Aorta (tissue), 5 donors: ENCODE data around the gene P2RX2. TPM values are rescaled to one million over a fixed set of nuclear protein-coding genes. Genes with fewer than 3 reads are reported as not detected.
"Not testable (repeated sequence)": the region's sequence is repeated elsewhere in the genome, so short reads cannot be mapped to it uniquely, and the experiment has no call there.

Source experiments
- ATAC-seq: fragments of 200-7000 bp; cut with Tn5 transposase; one replicate; pipeline ENCODE4 v1.9.1; 2022; ENCODE audit warnings: moderate library complexity; ENCODE audit not compliant: low FRiP score
- DNase-seq, 2 donors: peaks; one replicate each; pipeline ENCODE4 v3.0.0-alpha.2; 2020
- H3K27ac ChIP-seq, 2 donors: one replicate each; pipeline ENCODE4 v1.5.1; 2013; ENCODE audit warnings: low read length in 2 of 2, mild to moderate bottlenecking in 2 of 2, moderate library complexity in 2 of 2, control low read depth in 1 of 2, inconsistent platforms in 1 of 2, low read depth in 1 of 2
- H3K27me3 ChIP-seq, 2 donors: one replicate each; pipeline ENCODE4 v1.6.1; 2013; ENCODE audit warnings: control low read depth in 1 of 2, low read length in 1 of 2, mild to moderate bottlenecking in 1 of 2, moderate library complexity in 1 of 2; ENCODE audit not compliant: insufficient read depth in 2 of 2, control insufficient read depth in 1 of 2
- H3K36me3 ChIP-seq, 2 donors: one replicate each; pipeline ENCODE4 v1.6.1; 2013; ENCODE audit warnings: control low read depth in 1 of 2, low read length in 1 of 2, mild to moderate bottlenecking in 1 of 2; ENCODE audit not compliant: insufficient read depth in 2 of 2, control insufficient read depth in 1 of 2
- H3K4me1 ChIP-seq, 2 donors: one replicate each; pipeline ENCODE4 v1.6.1; 2013; ENCODE audit warnings: low read length in 2 of 2, control low read depth in 1 of 2, mild to moderate bottlenecking in 1 of 2, moderate library complexity in 1 of 2; ENCODE audit not compliant: insufficient read depth in 2 of 2, control insufficient read depth in 1 of 2
- H3K4me3 ChIP-seq, 2 donors: one replicate each; pipeline ENCODE4 v1.5.1; 2013; ENCODE audit warnings: low read length in 2 of 2, control low read depth in 1 of 2, mild to moderate bottlenecking in 1 of 2
- H3K9me3 ChIP-seq: one replicate; pipeline ENCODE4 v1.6.1; 2013; ENCODE audit warnings: mild to moderate bottlenecking, low read length; ENCODE audit not compliant: control insufficient read depth
- WGBS, 2 donors: extraction: QIAGEN DNeasy Blood & Tissue Kit; methylation state at CpG; one replicate each; pipeline ENCODE4 v1.1.7; 2013; 5-methylcytosine and 5-hydroxymethylcytosine counted together
- intact Hi-C, 2 donors: fragments of 100-400 bp; cut with DNase I; formaldehyde crosslinking; loops; one replicate each; pipeline versions ENCODE4 v1.14.2 to v1.15.0; 2022
- polyA plus RNA-seq, 2 donors: library from polyadenylated mRNA; stranded (reverse); fragments of 200-250 nt; gene quantifications; one replicate each; pipeline ENCODE4 v1.2.3, GENCODE V29; 2013
- total RNA-seq, 2 donors: library from RNA; stranded (reverse); fragmentation: NEBNext Ultra II Directional; extraction: Animal tissue kit (Norgen Biotek cat#: 25700); gene quantifications; one replicate each; pipeline ENCODE4 v1.2.1, GENCODE V29; 2021
- donor health status: healthy with polysubstance abuse.
- donor health status: Bipolar disorder and iron deficiency.
- donor health status: DM: no; HTN: no; CAD: no.
- donor health status: DM: no; HTN: no; CAD: no.
- donor health status: DM: yes; HTN: yes; CAD: no.

Gene P2RX2
- total and polyA plus RNA-seq, 4 donors: 0.27 TPM; not detected in 3

- WGBS, 2 donors: 60 to 77% methylated on average over 18 of the region's 18 CpGs
- Histone ChIP-seq H3K27ac (no peak overlapping the region), H3K27me3 (no peaks in the 10 kb centered on the region), H3K4me1 (no peaks in the 10 kb centered on the region), H3K4me3 (no peak overlapping the region), H3K36me3 (no peaks in the 10 kb centered on the region), H3K9me3 (no peaks in the 10 kb centered on the region)
- no peak for ATAC-seq
- no peak for DNase-seq
- intact Hi-C loops: loop anchor here in 1 of 2 donors (10.0 kb wide), 1 partner anchor 101 kb away; the partner anchor contains the start of gene FBRSL1
Observed at GRCh38 chr12:132596016-132596415, 22.6 kb upstream of the P2RX2 start.

DNA sequence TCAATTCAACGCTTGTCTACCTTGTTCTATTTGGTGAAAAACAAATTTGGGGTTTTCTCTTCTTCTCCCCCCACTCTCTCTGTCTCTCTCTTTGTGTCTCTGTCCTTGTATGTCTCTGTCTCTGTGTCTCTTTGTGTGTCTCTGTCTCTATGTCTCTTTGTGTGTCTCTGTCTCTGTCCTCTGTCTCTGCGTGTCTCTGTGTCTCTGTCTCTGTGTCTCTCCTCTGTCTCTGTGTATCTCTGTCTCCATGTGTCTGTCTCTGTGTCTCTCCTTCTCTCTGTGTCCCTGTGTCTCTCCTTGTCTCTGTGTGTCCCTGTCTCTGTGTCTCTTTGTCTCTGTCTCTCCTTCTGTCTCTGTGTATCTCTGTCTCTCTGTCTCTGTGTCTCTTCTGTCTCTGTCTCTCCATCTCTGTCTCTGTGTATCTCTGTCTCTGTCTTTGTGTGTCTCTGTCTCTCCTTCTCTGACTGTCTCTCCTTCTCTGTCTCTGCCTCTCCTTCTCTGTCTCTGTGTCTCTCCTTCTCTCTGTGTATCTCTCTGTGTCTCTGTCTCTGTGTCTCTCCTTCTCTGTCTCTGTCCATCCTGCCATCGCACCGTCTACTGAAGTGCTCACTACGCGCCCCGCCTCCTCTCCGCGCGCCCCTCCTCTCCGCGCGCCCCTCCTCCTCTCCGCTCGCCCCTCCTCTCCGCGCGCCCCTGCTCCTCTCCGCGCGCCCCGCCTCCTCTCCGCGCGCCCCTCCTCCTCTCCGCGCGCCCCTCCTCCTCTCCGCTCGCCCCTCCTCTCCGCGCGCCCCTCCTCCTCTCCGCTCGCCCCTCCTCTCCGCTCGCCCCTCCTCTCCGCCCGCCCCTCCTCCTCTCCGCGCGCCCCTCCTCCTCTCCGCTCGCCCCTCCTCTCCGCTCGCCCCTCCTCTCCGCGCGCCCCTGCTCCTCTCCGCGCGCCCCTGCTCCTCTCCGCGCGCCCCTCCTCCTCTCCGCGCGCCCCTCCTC is 21.0 kb upstream of the P2RX2 start:
- Histone ChIP-seq H3K27ac (no peak overlapping the region), H3K4me3 (peak overlapping the region in 1 of 2 donors; percentile 29), H3K9me3 (no peaks in the 10 kb centered on the region), H3K4me1 (no peaks in the 10 kb centered on the region), H3K27me3 (no peaks in the 10 kb centered on the region), H3K36me3 (no peaks in the 10 kb centered on the region)
- intact Hi-C loops: loop anchor here in 1 of 2 donors (10.0 kb wide), 1 partner anchor 103 kb away; the partner anchor contains the start of gene FBRSL1
- DNase-seq (no peak), ATAC-seq (no peak)
- 4 to 10% methylated on average over 12 to 58 of the region's 58 CpGs for WGBS, 2 donors

DNA sequence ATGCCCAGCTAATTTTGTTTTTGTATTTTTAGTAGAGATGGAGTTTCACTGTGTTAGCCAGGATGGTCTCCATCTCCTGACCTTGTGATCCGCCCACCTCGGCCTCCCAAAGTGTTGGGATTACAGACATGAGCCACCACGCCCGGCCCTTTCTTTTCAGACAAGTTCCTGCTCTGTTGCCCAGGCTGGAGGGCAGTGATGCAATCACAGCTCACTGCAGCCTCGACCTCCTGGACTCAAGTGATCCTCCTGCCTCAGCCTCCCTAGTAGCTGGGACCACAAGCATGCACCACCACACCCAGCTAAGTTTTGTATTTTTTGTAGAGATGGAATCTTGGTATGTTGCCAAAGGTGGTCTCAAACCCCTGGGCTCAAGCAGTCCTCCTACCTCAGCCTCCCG is 19.1 kb upstream of the P2RX2 start:
- not testable (repeated sequence) for H3K36me3 ChIP-seq, DNase-seq, ATAC-seq, H3K27me3 ChIP-seq, H3K4me1 ChIP-seq, H3K9me3 ChIP-seq, H3K4me3 ChIP-seq, H3K27ac ChIP-seq
- 83 to 85% methylated on average over 6 of the region's 6 CpGs for WGBS, 2 donors
- intact Hi-C loops: loop anchor here in 1 of 2 donors (10.0 kb wide), 1 partner anchor 105 kb away; the partner anchor contains the start of gene FBRSL1

GRCh38 chr12:132600048-132601032 is 18.2 kb upstream of the P2RX2 start:
- Histone ChIP-seq H3K4me3 (peak overlapping the region in 1 of 2 donors; percentile 6), H3K27me3 (no peaks in the 10 kb centered on the region), H3K4me1 (no peaks in the 10 kb centered on the region), H3K9me3 (no peaks in the 10 kb centered on the region), H3K27ac (no peak overlapping the region), H3K36me3 (no peaks in the 10 kb centered on the region)
- DNase-seq (peak; percentile 78 to 89), ATAC-seq (peak; percentile 75)
- 19 to 28% methylated on average over 45 of the region's 45 CpGs for WGBS, 2 donors
- intact Hi-C loops: no loop called here

- Histone ChIP-seq H3K9me3 (no peaks in the 10 kb centered on the region), H3K27me3 (no peaks in the 10 kb centered on the region), H3K27ac (no peak overlapping the region), H3K4me3 (no peak overlapping the region), H3K4me1 (no peaks in the 10 kb centered on the region), H3K36me3 (no peaks in the 10 kb centered on the region)
- intact Hi-C loops: no loop called here
- 73 to 79% methylated on average over 31 of the region's 31 CpGs for WGBS, 2 donors
- DNase-seq (peak in 1 of 2 donors; percentile 45), ATAC-seq (no peak)
Observed at GRCh38 chr12:132601171-132601883, 17.2 kb upstream of the P2RX2 start.

DNA sequence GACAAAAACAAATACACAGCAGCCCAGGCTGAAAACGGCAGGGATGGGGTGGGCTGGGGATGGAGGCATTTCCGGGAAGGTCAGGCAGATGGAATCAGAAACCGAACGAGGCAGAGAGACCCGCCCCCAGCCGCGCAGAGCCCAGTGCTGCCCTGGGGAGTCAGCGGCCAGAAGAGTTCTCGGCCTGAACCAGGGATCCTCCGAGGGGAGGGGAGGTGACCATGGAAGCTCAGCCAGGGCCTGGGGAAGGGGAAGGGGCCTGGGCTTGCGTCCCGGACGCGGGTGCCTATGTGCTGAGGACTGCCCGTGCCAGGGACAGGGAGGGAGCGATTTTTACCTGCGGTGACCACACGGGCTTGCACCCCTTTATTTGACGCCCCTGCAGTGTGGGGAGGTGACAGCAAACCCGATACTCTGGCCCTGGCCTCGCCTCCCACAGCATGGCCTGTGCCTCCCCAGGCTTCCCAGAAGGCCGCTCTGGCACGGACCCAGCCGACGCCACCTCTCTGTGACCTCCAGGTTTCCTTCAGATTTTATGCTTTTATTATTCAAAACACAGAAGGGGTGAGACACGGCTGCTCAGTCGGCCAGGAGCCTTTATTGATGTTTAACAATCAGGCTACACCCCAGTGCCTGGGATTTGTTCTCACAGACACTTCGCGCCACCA is 15.9 kb upstream of the P2RX2 start:
- H3K9me3 ChIP-seq: no peaks in the 10 kb centered on the region
- H3K4me3 ChIP-seq: no peak overlapping the region
- H3K4me1 ChIP-seq: no peaks in the 10 kb centered on the region
- no peaks in the 10 kb centered on the region for H3K27me3 ChIP-seq
- peak in 1 of 2 donors; percentile 44 for DNase-seq
- H3K27ac ChIP-seq: no peak overlapping the region
- intact Hi-C loops: no loop called here
- H3K36me3 ChIP-seq: no peaks in the 10 kb centered on the region
- no peak for ATAC-seq
- 43 to 51% methylated on average over 29 of the region's 29 CpGs for WGBS, 2 donors

- no peaks in the 10 kb centered on the region for H3K9me3 ChIP-seq
- WGBS, 2 donors: 35 to 48% methylated on average over 62 to 67 of the region's 67 CpGs
- H3K27me3 ChIP-seq: no peaks in the 10 kb centered on the region
- intact Hi-C loops: no loop called here
- DNase-seq (peak in 1 of 2 donors; percentile 32), ATAC-seq (no peak)
- H3K36me3 ChIP-seq: no peaks in the 10 kb centered on the region
- H3K4me3 ChIP-seq: no peak overlapping the region
- H3K27ac ChIP-seq: no peak overlapping the region
- no peaks in the 10 kb centered on the region for H3K4me1 ChIP-seq
Observed at GRCh38 chr12:132603240-132604150, 15.1 kb upstream of the P2RX2 start.
